IPS DF 4.7 (cell line): ENCODE data around the gene ABCA4.

ENCODE experiments used
- DNase-seq: peaks from one replicate; pipeline ENCODE4 v3.0.0-alpha.2; 2013; ENCODE audit warnings: low spot score; ENCODE audit errors: extremely low read depth

The ABCA4 gene

GRCh38 chr1:94104776-94105580, 16.0 kb downstream of the ABCA4 start:
- DNase-seq: no peak

GRCh38 chr1:94104127-94104684, 16.7 kb downstream of the ABCA4 start:
- no peak for DNase-seq

GRCh38 chr1:94103608-94104007, 17.3 kb downstream of the ABCA4 start:
- DNase-seq: no peak

- no peak for DNase-seq
Observed at GRCh38 chr1:94101613-94102525, 19.1 kb downstream of the ABCA4 start.

GRCh38 chr1:94100785-94101612, 19.9 kb downstream of the ABCA4 start:
- no peak for DNase-seq

GRCh38 chr1:94100129-94100784, 20.7 kb downstream of the ABCA4 start:
- no peak for DNase-seq

GRCh38 chr1:94099303-94099702, 21.6 kb downstream of the ABCA4 start:
- DNase-seq: no peak

- no peak for DNase-seq
Observed at GRCh38 chr1:94098585-94099111, 22.3 kb downstream of the ABCA4 start.

GRCh38 chr1:94096797-94097549, 24.0 kb downstream of the ABCA4 start:
- DNase-seq: no peak

- DNase-seq: no peak
Observed at GRCh38 chr1:94095744-94096469, 25.0 kb downstream of the ABCA4 start.

- no peak for DNase-seq
Observed at GRCh38 chr1:94095112-94095637, 25.8 kb downstream of the ABCA4 start.

GRCh38 chr1:94094469-94095111, 26.4 kb downstream of the ABCA4 start:
- DNase-seq: no peak

- DNase-seq: no peak
Observed at GRCh38 chr1:94093996-94094395, 27.0 kb downstream of the ABCA4 start.

- DNase-seq: no peak
Observed at GRCh38 chr1:94093396-94093795, 27.6 kb downstream of the ABCA4 start.

- DNase-seq: no peak
Observed at GRCh38 chr1:94092210-94092613, 28.7 kb downstream of the ABCA4 start.

GRCh38 chr1:94090761-94091160, 30.2 kb downstream of the ABCA4 start:
- DNase-seq: no peak

- DNase-seq: no peak
Observed at GRCh38 chr1:94087193-94087592, 33.8 kb downstream of the ABCA4 start.

- DNase-seq: no peak
Observed at GRCh38 chr1:94084547-94084946, 36.4 kb downstream of the ABCA4 start.
